ENCODE measurements around the gene RPL22.

RPL22 gene

GRCh38 chr1:6199298-6200187, at the start of gene RPL22:
Gene RPL22 (minus strand): TSS chr1:6199595. CDS start chr1:6199573, 22 bp downstream.
- DNase-seq (ENCODE audit: low read depth), result peak; percentile 100

- no peak for DNase-seq (ENCODE audit: low read depth)
Observed at GRCh38 chr1:6248161-6248776, 48.9 kb upstream of the RPL22 start.

- no peak for DNase-seq (ENCODE audit: low read depth)
Observed at GRCh38 chr1:6247651-6248050, 48.3 kb upstream of the RPL22 start.

GRCh38 chr1:6246497-6247467, 47.4 kb upstream of the RPL22 start:
- DNase-seq (ENCODE audit: low read depth), result peak; percentile 74

GRCh38 chr1:6245869-6246496, 46.6 kb upstream of the RPL22 start:
- no peak for DNase-seq (ENCODE audit: low read depth)

GRCh38 chr1:6245086-6245868, 45.9 kb upstream of the RPL22 start:
- DNase-seq (ENCODE audit: low read depth), result peak; percentile 84

GRCh38 chr1:6244401-6245049, 45.1 kb upstream of the RPL22 start:
- DNase-seq (ENCODE audit: low read depth), result no peak

- DNase-seq (ENCODE audit: low read depth), result no peak
Observed at GRCh38 chr1:6243993-6244392, 44.6 kb upstream of the RPL22 start, which contains the start of gene HES3. Gene HES3 (plus strand): TSS chr1:6244179. CDS start chr1:6244366, 187 bp downstream.

GRCh38 chr1:6243053-6243834, 43.8 kb upstream of the RPL22 start:
- no peak for DNase-seq (ENCODE audit: low read depth)

- no peak for DNase-seq (ENCODE audit: low read depth)
Observed at GRCh38 chr1:6241887-6242740, 42.7 kb upstream of the RPL22 start.

GRCh38 chr1:6241107-6241886, 41.9 kb upstream of the RPL22 start:
- no peak for DNase-seq (ENCODE audit: low read depth)

- DNase-seq (ENCODE audit: low read depth), result no peak
Observed at GRCh38 chr1:6239950-6240768, 40.8 kb upstream of the RPL22 start.

GRCh38 chr1:6239213-6239752, 39.9 kb upstream of the RPL22 start:
- no peak for DNase-seq (ENCODE audit: low read depth)

GRCh38 chr1:6237093-6237492, 37.7 kb upstream of the RPL22 start:
- DNase-seq (ENCODE audit: low read depth), result no peak

GRCh38 chr1:6235296-6235677, 35.9 kb upstream of the RPL22 start:
- no peak for DNase-seq (ENCODE audit: low read depth)

GRCh38 chr1:6234502-6235295, 35.3 kb upstream of the RPL22 start:
- no peak for DNase-seq (ENCODE audit: low read depth)

Measured in CMK (cell line).